OCI-LY1 (cell line): ENCODE measurements around the gene ACADM.
A peak's percentile ranks its signal among the peaks of the same experiment; 100 is the strongest.

Experiments
- H2AFZ ChIP-seq: fragments of 200-600 bp; sonication (generic), shearing (Covaris generic); 2 replicates; pipeline ENCODE4 v1.6.0; 2014; ENCODE audit warnings: antibody characterized with exemption, mild to moderate bottlenecking, low read length
- H3F3A ChIP-seq: fragments of 200-600 bp; sonication (generic), shearing (Covaris generic); 2 replicates; pipeline ENCODE4 v1.6.0; 2014; ENCODE audit warnings: mild to moderate bottlenecking, antibody characterized with exemption, low read length, moderate library complexity; ENCODE audit not compliant: insufficient read depth
- H3K27ac ChIP-seq: fragments of 200-600 bp; sonication (generic); 2 replicates; pipeline ENCODE4 v1.5.1; 2014; ENCODE audit warnings: low read length, mixed run types, mild to moderate bottlenecking, low read depth; ENCODE audit not compliant: poor library complexity, severe bottlenecking
- H3K27me3 ChIP-seq: fragments of 200-600 bp; sonication (generic); 2 replicates; pipeline ENCODE4 v1.6.0; 2014; ENCODE audit warnings: antibody characterized with exemption, mild to moderate bottlenecking, low read length, moderate library complexity; ENCODE audit not compliant: insufficient read depth
- H3K36me3 ChIP-seq: fragments of 200-600 bp; sonication (generic); 2 replicates; pipeline ENCODE4 v1.6.1; 2014; ENCODE audit warnings: mild to moderate bottlenecking, antibody characterized with exemption, low read length, moderate library complexity, mixed read lengths; ENCODE audit not compliant: insufficient read depth
- H3K4me1 ChIP-seq: fragments of 200-600 bp; sonication (generic); 2 replicates; pipeline ENCODE4 v1.5.1; 2014; ENCODE audit warnings: mild to moderate bottlenecking, low read length, moderate library complexity; ENCODE audit not compliant: insufficient read depth, severe bottlenecking
- H3K4me2 ChIP-seq: fragments of 200-600 bp; sonication (generic), shearing (Covaris generic); 2 replicates; pipeline ENCODE4 v1.6.1; 2014; ENCODE audit warnings: low read length
- H3K4me3 ChIP-seq: fragments of 200-600 bp; sonication (generic); 2 replicates; pipeline ENCODE4 v1.5.1; 2014; ENCODE audit warnings: low read length, low read depth, mild to moderate bottlenecking, mixed read lengths; ENCODE audit not compliant: poor library complexity, severe bottlenecking
- H3K79me2 ChIP-seq: fragments of 200-600 bp; shearing (Covaris generic); 2 replicates; pipeline ENCODE4 v1.6.1; 2016; ENCODE audit warnings: mixed run types, low read length, mixed read lengths; ENCODE audit not compliant: insufficient read depth
- H3K9ac ChIP-seq: fragments of 200-600 bp; sonication (generic), shearing (Covaris generic); 2 replicates; pipeline ENCODE4 v1.6.1; 2014; ENCODE audit warnings: mild to moderate bottlenecking, low read length, mixed read lengths
- H3K9me2 ChIP-seq: fragments of 200-600 bp; sonication (generic), shearing (Covaris generic); 2 replicates; pipeline ENCODE4 v1.6.1; 2014; ENCODE audit warnings: low read depth, mild to moderate bottlenecking, low read length, mixed read lengths
- H3K9me3 ChIP-seq: fragments of 200-600 bp; shearing (Covaris generic); 2 replicates; pipeline ENCODE4 v1.6.1; 2014; ENCODE audit warnings: low read length, mixed read lengths
- H4K20me1 ChIP-seq: fragments of 200-600 bp; sonication (generic), shearing (Covaris generic); 2 replicates; pipeline ENCODE4 v1.6.0; 2016; ENCODE audit warnings: mild to moderate bottlenecking, low read length; ENCODE audit not compliant: insufficient read depth
- CTCF ChIP-seq: fragments of 200-600 bp; sonication (generic), shearing (Covaris generic); IDR thresholded peaks from 2 replicates; pipeline ENCODE4 v1.5.1; 2017; ENCODE audit warnings: mild to moderate bottlenecking, antibody characterized with exemption, low read length, moderate library complexity, mixed read lengths
- EZH2 ChIP-seq: fragments of 200-600 bp; sonication (generic), shearing (Covaris generic); IDR thresholded peaks from 2 replicates; pipeline ENCODE4 v1.8.0; 2017; ENCODE audit warnings: borderline replicate concordance, mixed run types, mild to moderate bottlenecking, antibody characterized with exemption, low read length, moderate library complexity, mixed read lengths

Gene ACADM

GRCh38 chr1:75785320-75785982 lies 60.9 kb downstream of the ACADM start:
- Histone ChIP-seq H3K27me3 (no peaks in the 10 kb centered on the region), H3K4me1 (peaks cover 51% of the 10 kb centered on the region), H3K9me3 (no peaks in the 10 kb centered on the region), H4K20me1 (0 out of 2 replicates have a peak, but pooled peaks cover 2% of the 10 kb centered on the region), H2AFZ (no peak overlapping the region), H3K9ac (peak overlapping the region; percentile 93), H3K4me3 (peak overlapping the region; percentile 92), H3K27ac (peak overlapping the region; percentile 96), H3F3A (no peaks in the 10 kb centered on the region; the same call in 1 of the 2 replicates), H3K36me3 (peaks cover 38% of the 10 kb centered on the region), H3K9me2 (no peaks in the 10 kb centered on the region), H3K4me2 (peak overlapping the region; percentile 94), H3K79me2 (peaks cover 44% of the 10 kb centered on the region)
- TF ChIP-seq CTCF (no peak), EZH2 (no peak)

- H3K4me3 ChIP-seq = peak within 1 kb of the TSS; percentile 92
- no peak within 1 kb of the TSS for H2AFZ ChIP-seq
- no peaks in the 10 kb centered on the region for H3K9me3 ChIP-seq
- no peaks in the 10 kb centered on the region for H3K9me2 ChIP-seq
- peak within 1 kb of the TSS; percentile 93 for H3K9ac ChIP-seq
- peak within 1 kb of the TSS; percentile 94 for H3K4me2 ChIP-seq
- peak within 1 kb of the TSS; percentile 96 for H3K27ac ChIP-seq
- no peaks in the 10 kb centered on the region for H3K27me3 ChIP-seq
- peaks cover 58% of the 10 kb centered on the region for H3K4me1 ChIP-seq
- 0 out of 2 replicates have a peak, but pooled peaks cover 2% of the 10 kb centered on the region for H4K20me1 ChIP-seq
- H3K79me2 ChIP-seq = peaks cover 44% of the 10 kb centered on the region
- H3F3A ChIP-seq = no peaks in the 10 kb centered on the region; the same call in 1 of the 2 replicates
- peaks cover 46% of the 10 kb centered on the region for H3K36me3 ChIP-seq
- no peak for TF ChIP-seq EZH2
- no peak for TF ChIP-seq CTCF
These were observed 61.7 kb downstream of the ACADM start, which contains the start of gene RABGGTB for GRCh38 chr1:75785983-75786853. TSS of gene RABGGTB (plus strand) at chr1:75786256. CDS start at chr1:75786272, 16 bp downstream.

GRCh38 chr1:75786901-75787493 lies 62.5 kb downstream of the ACADM start:
- TF ChIP-seq CTCF = no peak
- no peak for TF ChIP-seq EZH2
- Histone ChIP-seq H3F3A (no peaks in the 10 kb centered on the region; the same call in 1 of the 2 replicates), H3K4me2 (peak overlapping the region; percentile 80), H3K79me2 (peaks cover 44% of the 10 kb centered on the region), H3K9me2 (no peaks in the 10 kb centered on the region), H3K9ac (peak overlapping the region; percentile 93), H3K27ac (peak overlapping the region; percentile 96), H3K27me3 (no peaks in the 10 kb centered on the region), H3K9me3 (no peaks in the 10 kb centered on the region), H4K20me1 (0 out of 2 replicates have a peak, but pooled peaks cover 2% of the 10 kb centered on the region), H3K4me1 (peaks cover 64% of the 10 kb centered on the region), H2AFZ (no peak overlapping the region), H3K4me3 (peak overlapping the region; percentile 92), H3K36me3 (peaks cover 54% of the 10 kb centered on the region)
